SK-N-DZ (cell line): Measurements from ENCODE around the gene PLSCR3. TPM values are rescaled to one million over a fixed set of nuclear protein-coding genes. Genes with fewer than 3 reads are reported as not detected.

Experiments used
- DNase-seq: peaks from one replicate; pipeline ENCODE4 v3.0.0-alpha.2; 2015; ENCODE audit warnings: low spot score
- polyA plus RNA-seq, 2 experiments: library from polyadenylated mRNA; depleted of rRNA; stranded (reverse); fragments of >200 nt; gene quantifications; 2 replicates each; pipeline ENCODE4 v1.2.3, GENCODE V29; 2014

PLSCR3 gene
- 14.2 and 15.7 TPM in 2 replicates for polyA plus RNA-seq (2014; cell fraction: cytosol; rRNA removed)
- polyA plus RNA-seq (2014; cell fraction: nucleus; rRNA removed), result 26.7 and 41.8 TPM in 2 replicates

- DNase-seq, result peak; percentile 90
These were observed at the start of gene PLSCR3 for GRCh38 chr17:7394452-7395191. PLSCR3 (minus strand) TSS chr17:7394525; CDS start chr17:7394110, 415 bp downstream.

DNA sequence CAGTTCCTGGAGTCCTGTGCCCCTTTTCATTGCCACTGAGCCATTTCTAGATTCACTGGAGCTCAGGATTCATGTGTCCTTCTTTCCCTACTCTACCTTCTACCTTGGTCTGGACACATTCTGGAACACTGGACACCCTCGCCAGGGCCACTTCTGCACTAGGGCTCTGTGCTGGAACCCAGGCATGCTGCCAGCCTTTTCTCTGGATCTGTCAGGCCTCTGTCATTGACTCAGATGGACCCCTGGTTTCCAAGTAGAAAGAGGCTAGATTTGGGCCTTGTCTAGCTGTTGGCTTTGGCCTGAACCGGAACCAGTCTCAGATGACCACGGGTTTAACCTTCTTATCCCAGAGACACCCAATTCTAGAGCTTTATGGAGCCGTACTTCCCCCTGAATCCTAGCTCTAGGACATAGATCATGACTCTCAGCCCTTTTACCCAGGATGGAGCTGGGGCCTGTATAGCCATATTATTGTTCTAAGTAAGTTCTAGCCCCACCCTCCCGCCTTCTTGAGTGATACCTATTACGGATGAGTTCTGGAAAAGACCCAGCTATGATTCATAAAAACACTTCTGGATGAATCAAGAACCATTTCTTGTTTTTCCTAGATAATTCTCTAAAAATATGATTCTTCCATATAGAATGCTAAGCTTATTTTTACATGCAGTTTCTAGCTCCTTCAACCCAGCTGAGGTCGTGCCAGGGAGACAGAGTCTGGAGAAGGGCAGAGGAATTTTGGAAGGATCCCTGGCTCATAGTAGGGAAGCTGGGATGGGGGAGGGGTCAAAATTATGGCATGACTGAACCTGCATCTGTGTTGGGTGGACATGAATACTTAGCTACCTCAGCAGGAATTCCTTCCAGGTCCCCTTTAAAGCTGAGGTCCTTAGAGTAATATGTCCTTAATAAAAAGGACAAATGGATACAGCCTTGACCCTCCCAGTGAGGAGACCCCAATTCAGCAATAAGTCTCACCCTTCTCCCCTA lies 49.5 kb upstream of the PLSCR3 start:
- DNase-seq, result no peak

- no peak for DNase-seq
These were observed 47.8 kb upstream of the PLSCR3 start for GRCh38 chr17:7442142-7442541.

DNA sequence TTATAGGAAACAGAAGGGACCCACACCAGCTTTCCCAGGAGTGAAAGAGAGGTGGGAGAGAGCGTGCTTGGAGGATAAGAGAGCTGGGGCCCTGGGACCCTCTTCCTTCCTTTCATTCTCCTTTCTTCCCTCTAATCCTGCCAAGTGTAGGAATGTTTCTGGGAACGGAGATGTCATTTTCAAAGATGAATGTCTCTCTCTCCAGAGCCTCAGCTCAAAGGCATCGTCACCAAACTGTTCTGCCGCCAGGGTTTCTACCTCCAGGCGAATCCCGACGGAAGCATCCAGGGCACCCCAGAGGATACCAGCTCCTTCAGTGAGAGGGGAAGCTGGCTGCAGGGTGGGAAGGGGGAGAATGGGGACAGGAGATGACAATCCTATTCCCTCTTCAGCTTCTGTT lies 46.9 kb upstream of the PLSCR3 start:
- no peak for DNase-seq

DNA sequence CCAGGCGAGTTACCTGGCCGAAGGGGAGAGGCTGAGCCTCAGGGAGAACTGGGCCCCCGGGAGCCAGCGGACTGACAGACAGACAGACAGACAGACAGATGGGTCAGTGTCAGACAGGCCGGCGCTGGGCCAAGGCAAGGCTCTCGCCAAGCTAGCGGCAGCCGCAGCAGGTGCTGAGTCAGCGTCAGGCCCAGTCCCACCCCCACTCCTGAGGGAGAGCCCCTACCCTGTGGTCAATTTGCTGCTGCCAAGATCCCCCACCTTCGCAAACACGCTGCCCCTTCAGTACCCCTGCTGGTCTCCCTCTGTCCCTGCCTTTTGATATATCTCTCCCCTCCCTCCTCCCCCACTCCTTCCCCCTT lies 46.5 kb upstream of the PLSCR3 start:
- DNase-seq, result peak; percentile 49

GRCh38 chr17:7440113-7440833 lies 45.9 kb upstream of the PLSCR3 start:
- DNase-seq, result peak; percentile 81

DNA sequence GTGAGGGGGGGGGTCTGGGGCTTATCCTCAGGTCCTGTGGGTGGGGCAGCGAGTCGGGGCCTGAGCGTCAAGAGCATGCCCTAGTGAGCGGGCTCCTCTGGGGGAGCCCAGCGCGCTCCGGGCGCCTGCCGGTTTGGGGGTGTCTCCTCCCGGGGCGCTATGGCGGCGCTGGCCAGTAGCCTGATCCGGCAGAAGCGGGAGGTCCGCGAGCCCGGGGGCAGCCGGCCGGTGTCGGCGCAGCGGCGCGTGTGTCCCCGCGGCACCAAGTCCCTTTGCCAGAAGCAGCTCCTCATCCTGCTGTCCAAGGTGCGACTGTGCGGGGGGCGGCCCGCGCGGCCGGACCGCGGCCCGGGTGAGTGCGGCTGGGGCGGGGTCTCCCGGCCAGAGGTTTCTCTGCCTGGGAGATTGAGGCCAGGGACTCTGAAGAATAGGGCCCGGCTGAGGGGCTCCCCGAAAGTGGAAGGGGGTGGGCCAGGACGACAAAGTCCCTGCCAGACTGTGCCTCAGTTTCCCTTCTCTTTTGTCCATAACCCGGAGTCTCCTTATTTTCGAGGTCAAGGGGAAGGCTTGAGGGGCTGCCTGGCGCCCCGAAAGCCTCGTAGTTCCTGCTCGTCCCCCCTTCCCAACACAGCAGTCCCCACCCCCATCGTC lies 45.3 kb upstream of the PLSCR3 start, which contains the start of gene FGF11:
Gene FGF11, plus strand, starts transcription at position 51 of the 651 bp plus-strand sequence. Its CDS starts 109 bp downstream, at position 160.
- no peak for DNase-seq

DNA sequence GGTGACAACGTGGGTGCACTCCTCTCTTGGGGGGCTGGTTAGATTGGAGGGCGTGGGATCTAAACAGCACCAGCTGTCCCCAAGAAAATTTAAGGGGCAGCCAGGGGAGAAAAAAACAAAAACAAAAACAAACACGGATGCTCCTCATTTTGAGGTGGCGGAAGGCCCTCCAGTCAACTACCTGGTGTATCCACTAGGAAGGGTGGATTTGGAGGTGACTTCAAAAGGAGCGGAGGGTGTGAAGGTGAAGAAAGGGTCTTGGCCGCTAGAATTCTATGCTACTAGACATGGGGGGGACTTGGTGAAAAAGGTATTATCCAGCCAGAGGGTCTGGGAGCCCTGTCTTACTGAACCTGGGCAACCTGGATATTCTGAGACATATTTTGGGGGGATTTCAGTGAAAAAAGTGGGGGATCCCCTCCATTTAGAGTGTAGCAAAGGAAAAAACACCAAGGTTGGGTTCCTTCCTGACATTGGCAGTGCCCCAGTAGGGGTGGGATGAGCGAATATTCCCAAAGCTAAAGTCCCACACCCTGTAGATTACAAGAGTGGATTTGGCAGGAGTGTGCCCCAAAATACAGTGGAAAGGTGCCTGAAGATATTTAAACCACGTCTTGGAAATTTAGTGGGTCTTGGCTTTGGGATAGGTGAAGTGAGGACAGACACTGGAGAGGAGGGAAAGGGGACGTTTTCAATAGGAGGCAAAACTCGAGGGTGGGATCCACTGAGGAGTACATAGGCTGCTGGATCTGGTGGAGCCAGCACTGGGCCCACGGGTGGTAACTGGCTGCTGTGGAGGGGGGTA lies 44.5 kb upstream of the PLSCR3 start:
- no peak for DNase-seq

- peak; percentile 60 for DNase-seq
These were observed 43.8 kb upstream of the PLSCR3 start for GRCh38 chr17:7437950-7438614.

- no peak for DNase-seq
These were observed 43.1 kb upstream of the PLSCR3 start for GRCh38 chr17:7437369-7437863.

DNA sequence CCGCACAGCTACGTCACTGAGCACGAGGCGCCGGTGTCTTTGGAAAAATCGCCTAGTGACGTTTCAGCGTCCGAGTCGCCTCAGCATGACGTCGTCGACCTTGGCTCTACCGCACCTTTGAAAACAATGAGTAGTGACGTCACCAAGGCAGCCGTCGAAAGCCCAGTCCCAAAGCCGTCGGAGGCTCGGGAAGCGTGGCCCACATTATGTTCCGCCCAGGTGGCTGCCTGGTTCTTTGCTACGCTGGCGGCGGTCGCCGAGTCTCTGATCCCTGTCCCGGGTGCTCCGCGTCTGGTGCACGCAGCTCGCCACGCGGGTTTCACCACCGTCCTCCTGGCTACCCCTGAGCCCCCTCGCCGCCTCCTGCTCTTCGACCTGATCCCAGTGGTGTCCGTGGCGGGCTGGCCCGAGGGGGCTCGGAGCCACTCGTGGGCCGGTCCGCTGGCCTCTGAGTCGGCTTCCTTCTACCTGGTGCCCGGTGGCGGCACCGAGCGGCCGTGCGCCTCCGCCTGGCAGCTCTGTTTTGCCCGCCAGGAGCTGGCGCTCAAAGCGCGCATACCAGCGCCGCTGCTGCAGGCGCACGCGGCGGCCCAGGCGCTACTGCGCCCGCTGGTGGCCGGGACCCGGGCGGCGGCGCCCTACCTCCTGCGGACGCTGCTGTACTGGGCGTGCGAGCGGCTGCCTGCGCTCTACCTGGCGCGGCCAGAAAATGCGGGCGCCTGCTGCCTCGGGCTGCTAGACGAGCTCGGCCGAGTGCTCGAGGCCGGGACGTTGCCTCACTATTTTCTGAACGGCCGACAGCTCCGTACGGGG lies 42.4 kb upstream of the PLSCR3 start:
- peak; percentile 80 for DNase-seq

DNA sequence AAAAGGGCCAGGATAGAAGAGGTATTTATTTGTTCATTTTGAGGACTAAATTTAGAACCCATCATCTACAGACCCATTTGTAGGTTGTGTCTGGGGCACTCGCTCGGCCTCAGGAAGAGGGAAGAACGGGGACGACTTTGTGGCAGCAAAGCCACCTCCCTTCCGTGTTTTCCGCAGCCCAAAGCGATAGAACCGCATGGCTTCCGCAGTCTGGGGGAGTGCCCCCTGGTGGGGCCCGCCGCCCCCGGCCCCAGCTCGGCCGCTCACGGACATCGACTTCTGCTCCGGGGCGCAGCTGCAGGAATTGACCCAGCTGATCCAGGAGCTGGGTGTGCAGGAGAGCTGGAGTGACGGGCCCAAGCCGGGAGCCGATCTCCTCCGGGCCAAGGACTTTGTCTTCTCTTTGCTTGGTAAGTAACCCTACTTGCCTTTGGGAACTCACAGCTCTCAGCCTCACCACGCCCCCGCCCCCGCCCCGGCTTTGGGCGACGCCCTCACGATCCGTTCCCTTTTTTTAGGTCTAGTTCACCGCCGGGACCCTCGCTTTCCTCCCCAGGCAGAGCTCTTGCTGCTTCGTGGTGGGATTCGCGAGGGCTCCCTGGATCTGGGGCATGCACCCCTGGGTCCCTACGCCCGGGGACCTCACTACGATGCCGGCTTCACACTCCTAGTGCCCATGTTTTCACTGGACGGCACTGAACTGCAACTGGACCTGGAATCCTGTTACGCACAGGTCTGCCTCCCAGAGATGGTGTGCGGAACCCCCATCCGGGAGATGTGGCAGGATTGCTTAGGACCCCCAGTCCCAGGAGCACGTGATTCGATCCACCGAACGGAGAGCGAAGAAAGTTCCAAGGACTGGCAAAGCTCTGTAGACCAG lies 41.6 kb upstream of the PLSCR3 start:
- no peak for DNase-seq

GRCh38 chr17:7432296-7432695 lies 38.0 kb upstream of the PLSCR3 start:
- DNase-seq, result no peak

- no peak for DNase-seq
These were observed 36.9 kb upstream of the PLSCR3 start for GRCh38 chr17:7431231-7431630.

DNA sequence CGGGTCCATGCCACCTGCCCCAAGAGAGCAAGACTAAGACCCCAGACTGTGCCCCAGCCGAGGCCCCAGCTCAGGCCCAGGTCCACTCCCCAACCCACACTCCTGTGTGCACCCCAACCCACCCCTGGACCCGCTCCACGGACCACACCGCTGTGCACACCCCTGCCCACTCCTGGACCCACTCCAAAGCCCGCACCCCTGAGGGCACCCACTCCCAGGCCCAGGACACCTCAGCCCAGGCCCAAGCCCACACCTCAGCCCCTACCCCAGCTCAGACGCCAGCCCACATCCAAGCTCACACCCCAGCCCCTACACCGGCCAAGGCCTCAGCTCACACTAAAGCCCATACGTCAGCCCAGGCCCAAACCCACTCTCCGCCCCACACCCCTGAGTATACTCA lies 35.4 kb upstream of the PLSCR3 start:
- DNase-seq, result no peak

- DNase-seq, result no peak
These were observed 34.2 kb upstream of the PLSCR3 start, which contains the start of gene SPEM3 for GRCh38 chr17:7428557-7428956. SPEM3 (plus strand) TSS chr17:7428857; CDS start chr17:7428903, 46 bp downstream.

DNA sequence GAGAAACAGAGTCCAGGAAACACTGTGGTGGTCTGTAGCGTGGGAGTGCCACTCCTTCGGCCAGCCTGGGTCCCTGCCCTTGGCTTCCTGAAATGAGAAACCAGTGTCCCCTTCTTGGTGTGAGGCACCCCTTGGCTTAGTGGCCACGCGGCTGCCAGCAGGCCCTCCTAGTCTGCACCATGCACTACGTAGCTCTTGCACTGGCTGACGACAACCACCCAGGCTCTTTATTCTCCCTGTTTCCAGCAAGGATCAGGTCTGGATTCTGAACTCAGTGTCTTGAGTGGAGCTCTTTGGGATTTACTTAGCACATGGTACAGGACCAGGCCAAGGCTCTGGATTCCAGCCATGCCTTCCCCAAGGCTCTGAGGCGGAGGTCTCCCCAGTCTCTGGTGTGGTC lies 33.2 kb upstream of the PLSCR3 start:
- DNase-seq, result no peak
